Fibroblast of villous mesenchyme (primary cell): ENCODE measurements around the gene RAB5IF. TPM values are rescaled to one million over a fixed set of nuclear protein-coding genes. Genes with fewer than 3 reads are reported as not detected.
A peak's percentile ranks its signal among the peaks of the same experiment; 100 is the strongest.

Experiments used
- DNase-seq: peaks from one replicate; pipeline ENCODE4 v3.0.0-alpha.2; 2010; ENCODE audit warnings: low read depth
- H3K4me3 ChIP-seq: 2 replicates; pipeline ENCODE4 v1.5.1; 2011; ENCODE audit warnings: low read depth, mild to moderate bottlenecking, low read length
- total RNA-seq: library from RNA; depleted of rRNA; stranded (reverse); fragments of >200 nt; gene quantifications from 2 replicates; pipeline ENCODE4 v1.2.3, GENCODE V29; 2012
- TF ChIP-seq, protein P1 (sequence below): IDR thresholded peaks from 2 replicates; pipeline ENCODE4 v1.5.1; 2012; ENCODE audit warnings: low read depth, mild to moderate bottlenecking, low read length; ENCODE audit not compliant: insufficient read depth

RAB5IF gene
- total RNA-seq, 1 donor, result 103 TPM

DNA sequence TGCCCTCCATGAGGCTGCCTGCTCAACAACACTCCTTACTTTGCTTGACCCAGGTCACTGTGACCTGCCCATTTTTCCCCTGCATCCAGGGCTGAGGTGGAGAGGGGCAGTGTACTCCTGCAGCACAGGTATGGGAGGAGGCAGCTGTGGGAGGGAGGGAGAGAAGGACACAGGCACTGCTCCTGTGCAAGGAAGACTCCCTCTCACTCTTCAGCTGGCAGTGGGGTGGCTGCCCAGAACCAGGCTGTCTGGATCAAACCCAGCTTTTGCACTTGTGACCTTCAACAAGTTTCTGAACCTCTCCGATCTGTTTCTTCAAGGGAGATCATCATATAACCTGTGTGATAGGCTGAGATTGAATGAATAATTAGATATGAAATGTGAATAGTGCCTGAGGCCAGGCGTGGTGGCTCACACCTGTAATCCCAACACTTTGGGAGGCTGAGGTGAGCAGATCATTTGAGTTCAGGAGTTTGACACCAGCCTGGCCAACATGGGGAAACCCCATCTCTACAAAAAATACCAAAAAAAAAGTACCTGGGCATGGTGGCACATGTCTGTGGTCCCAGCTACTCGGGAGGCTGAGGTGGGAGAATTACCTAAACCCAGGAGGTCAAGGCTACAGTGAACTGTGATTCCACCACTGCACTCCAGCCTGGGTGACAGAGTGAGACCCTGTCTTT is 18.1 kb upstream of the RAB5IF start:
- no peak overlapping the region for H3K4me3 ChIP-seq
- no peak for DNase-seq
- TF ChIP-seq, protein P1, sequence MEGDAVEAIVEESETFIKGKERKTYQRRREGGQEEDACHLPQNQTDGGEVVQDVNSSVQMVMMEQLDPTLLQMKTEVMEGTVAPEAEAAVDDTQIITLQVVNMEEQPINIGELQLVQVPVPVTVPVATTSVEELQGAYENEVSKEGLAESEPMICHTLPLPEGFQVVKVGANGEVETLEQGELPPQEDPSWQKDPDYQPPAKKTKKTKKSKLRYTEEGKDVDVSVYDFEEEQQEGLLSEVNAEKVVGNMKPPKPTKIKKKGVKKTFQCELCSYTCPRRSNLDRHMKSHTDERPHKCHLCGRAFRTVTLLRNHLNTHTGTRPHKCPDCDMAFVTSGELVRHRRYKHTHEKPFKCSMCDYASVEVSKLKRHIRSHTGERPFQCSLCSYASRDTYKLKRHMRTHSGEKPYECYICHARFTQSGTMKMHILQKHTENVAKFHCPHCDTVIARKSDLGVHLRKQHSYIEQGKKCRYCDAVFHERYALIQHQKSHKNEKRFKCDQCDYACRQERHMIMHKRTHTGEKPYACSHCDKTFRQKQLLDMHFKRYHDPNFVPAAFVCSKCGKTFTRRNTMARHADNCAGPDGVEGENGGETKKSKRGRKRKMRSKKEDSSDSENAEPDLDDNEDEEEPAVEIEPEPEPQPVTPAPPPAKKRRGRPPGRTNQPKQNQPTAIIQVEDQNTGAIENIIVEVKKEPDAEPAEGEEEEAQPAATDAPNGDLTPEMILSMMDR, result no peak

DNA sequence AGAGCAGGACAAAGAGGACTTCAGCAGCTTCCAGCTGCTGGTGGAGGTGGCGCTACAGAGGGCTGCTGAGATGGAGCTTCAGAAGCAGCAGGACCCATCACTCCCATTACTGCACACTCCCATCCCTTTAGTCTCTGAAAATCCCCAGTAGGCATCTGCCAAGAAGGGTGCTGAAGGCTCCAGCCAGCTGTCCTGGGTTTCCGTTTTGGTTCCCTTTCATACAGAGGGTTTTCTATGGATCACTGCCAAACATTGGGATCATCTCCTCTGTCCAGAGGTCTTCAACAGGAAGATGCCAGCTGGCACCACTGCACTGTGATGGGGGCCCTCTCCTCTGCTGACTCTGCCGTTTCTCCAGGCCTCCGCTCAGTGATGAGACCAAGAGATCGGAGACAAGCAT is 14.3 kb upstream of the RAB5IF start:
- no peak overlapping the region for H3K4me3 ChIP-seq
- TF ChIP-seq, protein P1, result no peak
- no peak for DNase-seq

DNA sequence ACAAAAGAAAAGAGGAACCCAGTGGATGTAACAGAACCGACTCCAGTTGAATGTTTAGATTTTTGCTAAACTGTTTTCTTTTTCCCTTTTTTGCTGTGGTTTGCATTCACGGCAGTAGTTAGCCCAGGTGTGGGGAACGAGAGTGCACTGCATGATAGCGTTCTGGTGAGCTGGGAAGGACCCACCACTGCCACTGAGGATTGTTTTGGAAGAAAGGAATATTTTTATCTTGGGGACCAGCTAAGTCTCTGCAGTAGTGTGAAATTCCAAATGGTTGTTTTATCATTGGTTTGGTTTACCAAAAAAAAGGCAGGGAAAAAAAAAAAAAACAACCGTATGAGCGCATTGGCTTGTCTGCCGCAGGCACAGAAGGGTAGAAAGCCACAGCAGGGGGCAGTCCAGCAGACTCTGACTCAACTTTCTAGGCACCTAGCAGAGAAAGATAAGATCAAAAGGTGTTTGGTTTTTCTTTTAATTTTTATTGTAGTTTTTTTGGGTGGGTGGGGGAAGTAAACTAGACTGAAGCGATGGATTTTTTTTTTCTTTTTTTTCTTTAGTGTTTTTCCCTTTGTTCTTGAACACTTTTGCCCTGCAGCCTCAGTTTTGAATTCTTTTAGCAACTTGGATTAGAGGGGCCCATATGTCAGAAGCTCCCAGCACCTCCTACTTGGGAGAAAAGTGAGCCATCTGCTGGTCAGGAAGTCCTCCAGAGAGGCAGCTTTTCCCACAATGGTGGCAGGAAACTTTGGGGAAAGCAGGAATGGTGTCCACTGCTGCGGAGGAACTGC is 13.5 kb upstream of the RAB5IF start:
- TF ChIP-seq, protein P1, result peak; percentile 51
- H3K4me3 ChIP-seq, result no peak overlapping the region
- peak; percentile 48 for DNase-seq

DNA sequence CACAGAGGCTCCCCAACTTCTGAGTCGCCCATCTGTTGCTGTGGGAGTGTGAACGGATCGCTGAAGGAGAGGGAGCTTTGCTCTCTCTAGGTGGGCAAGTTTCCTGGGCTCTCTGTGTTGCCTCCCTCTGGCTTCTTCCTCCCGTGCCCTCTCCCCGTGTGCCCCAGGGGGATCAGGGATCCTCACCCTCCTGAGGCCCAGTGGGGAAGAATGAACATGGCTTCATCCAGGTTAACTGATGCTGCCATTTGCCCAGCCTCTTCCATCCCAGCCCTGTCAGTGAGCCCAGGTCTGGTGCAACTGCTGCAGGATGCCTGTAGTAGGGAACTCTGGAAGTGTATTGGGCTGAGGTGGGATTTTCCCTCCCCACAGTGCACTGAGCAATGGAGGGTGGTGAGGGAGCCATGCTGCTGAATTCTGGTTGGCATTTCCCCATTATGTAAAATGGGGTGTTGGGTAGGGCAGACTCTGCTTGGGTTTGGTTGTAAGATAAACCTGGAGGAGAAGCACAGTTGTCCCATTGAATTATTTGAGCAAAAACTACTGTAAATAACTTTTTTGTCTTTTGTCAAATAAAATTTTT is 12.1 kb upstream of the RAB5IF start:
- DNase-seq, result no peak
- TF ChIP-seq, protein P1, result no peak
- H3K4me3 ChIP-seq, result no peak overlapping the region

DNA sequence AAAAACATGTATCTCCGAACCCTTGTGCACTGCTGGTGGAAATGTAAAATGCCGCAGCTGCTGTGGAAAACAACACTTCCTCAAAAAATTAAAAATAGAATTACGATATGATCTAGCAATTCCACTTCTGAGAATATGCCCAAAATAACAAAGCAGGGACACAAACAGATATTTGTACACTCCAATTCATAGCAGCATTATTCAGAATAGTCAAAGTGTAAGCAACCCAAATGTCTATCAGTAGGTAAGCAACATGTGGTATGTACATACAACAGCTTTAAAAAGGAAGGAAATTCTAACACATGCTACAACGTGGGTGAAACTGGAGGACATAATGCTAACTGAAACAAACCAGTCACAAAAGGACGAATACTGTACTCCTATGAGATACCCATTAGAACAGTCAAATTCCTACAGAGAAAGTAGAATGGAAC is 5.7 kb upstream of the RAB5IF start:
- no peak for DNase-seq
- TF ChIP-seq, protein P1, result no peak
- H3K4me3 ChIP-seq, result no peak overlapping the region

DNA sequence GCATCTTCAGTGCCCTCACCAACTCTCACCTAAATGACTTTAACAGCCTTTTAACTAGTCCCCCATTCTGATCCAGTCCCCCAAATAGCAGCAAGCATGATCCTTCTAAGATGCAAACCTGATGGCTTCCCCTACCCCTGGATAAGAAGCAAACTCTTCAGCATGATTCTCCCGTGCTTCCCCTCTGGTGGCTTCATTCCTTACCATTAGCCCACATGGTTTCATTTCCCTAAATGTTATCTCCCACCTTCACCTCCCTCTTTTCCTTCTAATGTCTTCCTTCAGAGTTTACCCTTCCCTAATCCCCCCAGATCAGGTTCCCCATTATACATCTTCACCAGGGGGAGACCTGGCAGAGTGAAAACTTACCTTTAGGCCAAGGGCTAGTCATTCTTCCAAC is 4.0 kb upstream of the RAB5IF start:
- no peak overlapping the region for H3K4me3 ChIP-seq
- DNase-seq, result no peak
- TF ChIP-seq, protein P1, result no peak
